K562 (cell line): Measurements from ENCODE around the gene SFPQ. TPM values are rescaled to one million over a fixed set of nuclear protein-coding genes. Genes with fewer than 3 reads are reported as not detected.

Experiments
- BCL6 ChIP-seq: fragments of 250-450 bp; sonication (Bioruptor Pico); IDR thresholded peaks from 2 replicates; pipeline ENCODE4 v1.4.0; 2020
- EP300 ChIP-seq: IDR thresholded peaks from 2 replicates; pipeline ENCODE4 v1.6.1; 2012; ENCODE audit warnings: low read length, improper control_type of control experiment
- ETV1 ChIP-seq: fragments of 450-650 bp; conservative IDR thresholded peaks from 2 replicates; pipeline ENCODE4 v1.6.1; 2016; ENCODE audit warnings: missing genetic modification characterization, control low read depth, low read depth, missing compliant biosample characterization
- FOS ChIP-seq: IDR thresholded peaks from 3 replicates; pipeline ENCODE4 v1.6.1; 2011; ENCODE audit not compliant: insufficient read length; ENCODE audit errors: extremely low read depth
- FOXM1 ChIP-seq, 2 experiments: fragments of 450-650 bp in 1 of 2; sonication (generic) in 1 of 2; formaldehyde crosslinking in 1 of 2; IDR thresholded peaks; 2 replicates each; pipeline versions ENCODE4 v1.6.1 to v1.9.0; 2017 to 2022; ENCODE audit warnings: low read depth in 2 of 2, mild to moderate bottlenecking in 2 of 2, missing genetic modification reagents in 1 of 2, moderate library complexity in 1 of 2
- MTA2 ChIP-seq: fragments of 450-650 bp; IDR thresholded peaks from 2 replicates; pipeline ENCODE4 v1.6.1; 2016; ENCODE audit warnings: low read depth
- NR2C1 ChIP-seq, 2 experiments: fragments of 450-650 bp; IDR thresholded peaks; 2 replicates each; pipeline ENCODE4 v1.6.1; 2017; ENCODE audit warnings: mild to moderate bottlenecking in 2 of 2, antibody characterized with exemption in 1 of 2, inconsistent platforms in 1 of 2, missing compliant biosample characterization in 1 of 2, missing genetic modification characterization in 1 of 2
- RAD21 ChIP-seq, 2 experiments: fragments of 250-450 bp in 1 of 2; fragments of 450-650 bp in 1 of 2; sonication (Bioruptor Pico) in 1 of 2; formaldehyde crosslinking in 1 of 2; IDR thresholded peaks in 1 of 2; conservative IDR thresholded peaks in 1 of 2; 2 replicates each; pipeline versions ENCODE4 v1.4.0 to v1.8.0; 2020 to 2022; ENCODE audit warnings: mild to moderate bottlenecking in 2 of 2, moderate library complexity in 1 of 2
- SLC30A9 ChIP-seq: fragments of 250-450 bp; sonication (Bioruptor Pico); IDR thresholded peaks from 2 replicates; pipeline ENCODE4 v1.8.0; 2022; ENCODE audit warnings: mild to moderate bottlenecking, moderate library complexity
- USF1 ChIP-seq: sonication (generic); formaldehyde crosslinking; IDR thresholded peaks from 2 replicates; pipeline ENCODE4 v1.9.0; 2022; ENCODE audit warnings: mild to moderate bottlenecking, missing genetic modification reagents
- ZBTB1 ChIP-seq: sonication (generic); formaldehyde crosslinking; IDR thresholded peaks from 2 replicates; pipeline ENCODE4 v1.8.1; 2023; ENCODE audit warnings: missing genetic modification reagents, low read depth, mild to moderate bottlenecking, borderline replicate concordance
- ZFP30 ChIP-seq: fragments of 250-450 bp; sonication (Bioruptor Pico); IDR thresholded peaks from 2 replicates; pipeline ENCODE4 v1.8.0; 2022; ENCODE audit warnings: moderate library complexity, mild to moderate bottlenecking, inconsistent platforms, borderline replicate concordance
- ZFP36 ChIP-seq: fragments of 150-350 bp; IDR thresholded peaks from 2 replicates; pipeline ENCODE4 v1.6.1; 2018; ENCODE audit warnings: low read length, low read depth; ENCODE audit not compliant: partially characterized antibody
- ZNF212 ChIP-seq: fragments of 450-650 bp; formaldehyde crosslinking; IDR thresholded peaks from 2 replicates; pipeline ENCODE4 v1.4.0; 2020; ENCODE audit warnings: mild to moderate bottlenecking
- ZNF445 ChIP-seq: fragments of 250-450 bp; sonication (Bioruptor Pico); IDR thresholded peaks from 2 replicates; pipeline ENCODE4 v1.4.0; 2020; ENCODE audit warnings: low read depth, mild to moderate bottlenecking, moderate library complexity
- ZNF592 ChIP-seq: fragments of 450-650 bp; IDR thresholded peaks from 2 replicates; pipeline ENCODE4 v1.6.1; 2017; ENCODE audit warnings: antibody characterized with exemption, mild to moderate bottlenecking
- polyA plus RNA-seq, 8 experiments: library from polyadenylated mRNA; depleted of rRNA in 4 of 8; stranded (reverse) in 5 of 8; unstranded in 3 of 8; fragments of >200 nt; fragmentation: Nextera tagmentation in 2 of 8; fragmentation: Illumina TruSeq in 1 of 8; extraction: Ambion mirVana in 2 of 8; extraction: Trizol in 1 of 8; gene quantifications; 2 replicates each; pipeline versions ENCODE4 v1.2.1 to v1.2.3, GENCODE V29; 2011 to 2014; ENCODE audit warnings: inconsistent platforms in 1 of 8, missing spikeins in 1 of 8
- total RNA-seq, 7 experiments: library from RNA; depleted of rRNA in 6 of 7; stranded (reverse); fragments of >200 nt in 6 of 7; fragmentation: Illumina TruSeq in 2 of 7; extraction: Trizol in 2 of 7; gene quantifications; 2 replicates each; pipeline versions ENCODE4 v1.2.1 to v1.2.3, GENCODE V29; 2011 to 2021; ENCODE audit warnings: low replicate concordance in 1 of 7
- TF ChIP-seq, protein P1 (sequence below): fragments of 450-650 bp; IDR thresholded peaks from 2 replicates; pipeline ENCODE4 v1.6.1; 2016; ENCODE audit warnings: antibody characterized with exemption

Gene SFPQ
- total and polyA plus RNA-seq, 9 of the 15 experiments (the other 6 are each of a cell fraction or from before 2014, with no cell fraction given): 69.7 to 562 (median 399) TPM

DNA sequence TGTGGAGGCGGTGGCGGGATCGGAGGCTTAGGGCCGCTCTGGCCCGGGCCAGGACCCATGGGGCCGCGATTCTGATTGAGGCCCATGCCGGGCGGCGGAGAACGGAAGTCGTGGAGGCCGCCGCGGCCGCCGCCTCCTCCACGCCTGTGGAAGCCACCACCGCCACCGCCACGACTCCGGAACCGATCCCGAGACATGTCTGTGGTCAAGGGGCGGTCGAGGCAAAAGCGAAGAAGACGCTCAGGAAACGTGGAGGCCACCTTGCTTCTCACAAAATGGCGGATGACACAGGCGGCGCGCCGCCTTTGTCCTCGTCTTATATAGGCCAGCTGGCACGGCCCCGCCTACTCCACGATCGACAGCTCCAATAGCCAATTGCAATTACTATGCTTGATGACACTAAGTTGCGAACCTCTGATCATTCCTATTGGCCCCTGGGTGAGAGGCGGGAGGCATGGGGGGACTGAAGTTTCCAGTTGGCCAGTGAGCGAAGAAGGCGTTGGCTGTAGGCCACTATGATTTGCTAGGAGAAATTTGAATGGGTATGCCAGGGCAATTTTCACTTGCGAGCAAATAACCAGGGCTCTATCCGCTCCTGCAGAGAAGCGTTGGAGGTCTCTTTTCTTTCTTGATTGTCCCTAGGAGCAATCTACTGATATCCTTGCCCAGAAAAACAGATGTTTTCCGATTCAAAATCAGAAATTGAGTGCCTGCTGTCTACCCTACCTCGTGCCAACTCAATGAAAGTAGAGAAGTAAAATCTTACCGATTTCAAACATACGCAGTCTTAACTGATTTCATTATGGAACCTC lies at the start of gene SFPQ (continued):
- peak; percentile 64 for TF ChIP-seq USF1
- TF ChIP-seq ETV1 (tag): peak; percentile 70
- TF ChIP-seq ZFP30 (CRISPR knock-in tag): no peak
- TF ChIP-seq FOXM1 (IDR thresholded peaks at IDR 0.05; ENCODE audit: low read depth): peak; percentile 100
- TF ChIP-seq FOXM1 (CRISPR knock-in tag; IDR thresholded peaks at IDR 0.05; ENCODE audit: low read depth): peak; percentile 91; the same call in 1 of the 2 replicates
- no peak for TF ChIP-seq SLC30A9
- no peak for TF ChIP-seq BCL6 (CRISPR knock-in tag)
- no peak for TF ChIP-seq NR2C1 (IDR thresholded peaks at IDR 0.05)
- TF ChIP-seq NR2C1 (tag; IDR thresholded peaks at IDR 0.05): no peak
- no peak for TF ChIP-seq EP300
- TF ChIP-seq, protein P1, sequence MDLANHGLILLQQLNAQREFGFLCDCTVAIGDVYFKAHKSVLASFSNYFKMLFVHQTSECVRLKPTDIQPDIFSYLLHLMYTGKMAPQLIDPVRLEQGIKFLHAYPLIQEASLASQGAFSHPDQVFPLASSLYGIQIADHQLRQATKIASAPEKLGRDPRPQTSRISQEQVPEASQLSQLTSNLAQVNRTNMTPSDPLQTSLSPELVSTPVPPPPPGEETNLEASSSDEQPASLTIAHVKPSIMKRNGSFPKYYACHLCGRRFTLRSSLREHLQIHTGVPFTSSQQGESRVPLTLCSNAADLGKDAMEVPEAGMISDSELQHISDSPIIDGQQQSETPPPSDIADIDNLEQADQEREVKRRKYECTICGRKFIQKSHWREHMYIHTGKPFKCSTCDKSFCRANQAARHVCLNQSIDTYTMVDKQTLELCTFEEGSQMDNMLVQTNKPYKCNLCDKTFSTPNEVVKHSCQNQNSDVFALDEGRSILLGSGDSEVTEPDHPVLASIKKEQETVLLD: no peak
- TF ChIP-seq ZNF592: no peak; the same call in 1 of the 2 replicates
- TF ChIP-seq FOS: peak; percentile 98
- TF ChIP-seq ZNF445 (CRISPR knock-in tag): no peak
- TF ChIP-seq ZFP36: no peak
- no peak for TF ChIP-seq MTA2
- 0 out of 2 replicates have a peak, but pooled peaks have one; percentile 9 for TF ChIP-seq ZNF212 (CRISPR knock-in tag)
- no peak for TF ChIP-seq RAD21 (CRISPR knock-in tag; conservative IDR thresholded peaks at IDR 0.05 in 1 of 2, IDR thresholded peaks at IDR 0.05 in 1 of 2)
- TF ChIP-seq ZBTB1 (CRISPR knock-in tag): peak; percentile 97
